ENCODE measurements around the gene SPRED1. TPM values are rescaled to one million over a fixed set of nuclear protein-coding genes. Genes with fewer than 3 reads are reported as not detected.

Gene SPRED1
- total and polyA plus RNA-seq, 2 of the 4 experiments (the other 2 are of a cell fraction), result 6.6 to 17.9 TPM

GRCh38 chr15:38398134-38398533 lies 145.5 kb downstream of the SPRED1 start:
- in situ Hi-C loops (cut with MboI; ENCODE audit: low sequenced_read_pairs) (no loop called here), intact Hi-C loops (cut with micrococcal nuclease) (no loop called here), dilution Hi-C loops (cut with HindIII; ENCODE audit: low sequenced_read_pairs, unreplicated experiment) (no loop called here)
- Histone ChIP-seq H3K4me1 (ENCODE audit: control insufficient read depth, insufficient read depth, low read length) (peaks cover 8% of the 10 kb centered on the region; the same call in 1 of the 2 replicates), H3K56ac (ENCODE audit: extremely low read depth, insufficient read depth, low read length) (no peak overlapping the region), H2BK20ac (ENCODE audit: low read depth, low read length) (no peak overlapping the region), H3K4ac (ENCODE audit: low read depth, low read length) (no peak overlapping the region), H4K20me1 (ENCODE audit: insufficient read depth, low read length) (no peaks in the 10 kb centered on the region; the same call in 1 of the 2 replicates), H2AFZ (replicated peaks; ENCODE audit: low read length, poor library complexity) (no peak overlapping the region), H4K91ac (ENCODE audit: insufficient read depth, low read depth, low read length) (no peak overlapping the region), H3K79me1 (ENCODE audit: low read depth in 1 of 2, low read length in 2 of 2) (no peaks in the 10 kb centered on the region; a peak in 1 of 4 replicates), H3K4me2 (ENCODE audit: low read depth, low read length) (no peak overlapping the region), H2BK15ac (ENCODE audit: low read depth, low read length) (no peak overlapping the region), H3K27ac (ENCODE audit: insufficient read depth, low read length) (no peak overlapping the region), H3K14ac (replicated peaks; ENCODE audit: low read depth, low read length) (no peak overlapping the region), H3K9me1 (ENCODE audit: insufficient read depth, low read length) (peaks cover 7% of the 10 kb centered on the region), H3K27me3 (ENCODE audit: control insufficient read depth, insufficient read depth, low read length) (no peaks in the 10 kb centered on the region), H4K5ac (ENCODE audit: low read depth, low read length) (no peak overlapping the region), H3K9me3 (ENCODE audit: control insufficient read depth, insufficient read depth, low read length) (no peaks in the 10 kb centered on the region), H3K9ac (ENCODE audit: low read depth, low read length) (no peak overlapping the region), H2AK5ac (ENCODE audit: low read depth, low read length) (no peak overlapping the region), H2BK120ac (ENCODE audit: low read depth, low read length) (no peak overlapping the region), H2AK9ac (replicated peaks; ENCODE audit: low read depth, low read length, poor library complexity) (no peak overlapping the region), H4K8ac (ENCODE audit: low read depth in 2 of 2, low read length in 2 of 2) (no peak overlapping the region), H3K23ac (ENCODE audit: low read depth, low read length) (no peak overlapping the region), H2BK5ac (ENCODE audit: low read depth, low read length, poor library complexity, severe bottlenecking) (peak overlapping the region; percentile 51), H3K18ac (ENCODE audit: low read depth, low read length) (no peak overlapping the region), H3K36me3 (ENCODE audit: control insufficient read depth, insufficient read depth, low read length) (no peaks in the 10 kb centered on the region), H3K4me3 (ENCODE audit: insufficient read depth, low read depth, low read length) (no peak overlapping the region)
- ChIA-PET POLR2A (ENCODE audit: unreplicated experiment) (interaction anchor here (0.6 kb wide), 1 partner anchor 397 kb away, joined by 10 read pairs; no protein-coding TSS in a partner anchor), CTCF (no interaction called here)
- no TSS peak for BruUV-seq (replicated peaks)
- WGBS, 2 experiments (ENCODE audit: extremely low coverage in 2 of 2, insufficient read length in 1 of 2), result no CpG with 5 or more reads among the region's 2 CpGs
- ATAC-seq (ENCODE audit: low read depth), result peak; percentile 98
- TF ChIP-seq RCOR1 (IDR thresholded peaks at IDR 0.05; ENCODE audit: insufficient replicate concordance, low read length) (no peak), FOS (IDR thresholded peaks at IDR 0.05; ENCODE audit: low read depth, low read length) (peak; percentile 58), RFX5 (IDR thresholded peaks at IDR 0.05; ENCODE audit: low read depth, low read length) (no peak), CEBPB (IDR thresholded peaks at IDR 0.05; ENCODE audit: low read depth, low read length) (no peak)
- peak; percentile 99 for DNase-seq
